Activated T-cell treated with anti-CD3 and anti-CD28 coated beads, Interleukin-2, amount 50 U/mL, for 48 hours (primary cell): ENCODE measurements around the gene RHOB.
"Not testable (repeated sequence)": the region's sequence is repeated elsewhere in the genome, so short reads cannot be mapped to it uniquely, and the experiment has no call there.

Source experiments
- DNase-seq, 2 experiments: peaks; one replicate each; pipeline ENCODE4 v3.0.0-alpha.2; 2020

Gene RHOB

GRCh38 chr2:20476950-20477349 is 30.1 kb downstream of the RHOB start:
- no peak for DNase-seq

GRCh38 chr2:20478961-20479360 is 32.1 kb downstream of the RHOB start:
- no peak for DNase-seq

DNA sequence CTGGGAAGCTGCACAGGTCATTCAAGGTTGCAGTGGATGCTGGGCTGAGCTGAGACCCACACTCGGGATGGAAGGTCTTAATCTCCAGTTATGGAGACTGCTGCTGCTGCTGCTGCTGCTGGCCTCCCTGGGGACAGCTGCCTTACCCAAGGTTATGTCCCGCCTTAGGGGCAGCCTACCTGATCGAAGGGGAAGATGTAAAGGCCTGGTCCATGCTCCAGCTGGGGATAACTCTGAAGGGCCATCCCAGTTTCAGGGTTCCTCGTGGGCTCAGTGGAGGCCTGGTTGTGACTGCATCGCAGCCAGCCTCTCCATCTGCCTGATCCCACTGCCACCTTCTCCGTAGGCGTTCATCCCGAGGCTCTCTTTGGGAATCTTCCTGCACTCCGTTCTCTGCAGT is 33.0 kb downstream of the RHOB start:
- no peak for DNase-seq

GRCh38 chr2:20480913-20481312 is 34.0 kb downstream of the RHOB start:
- DNase-seq: no peak

DNA sequence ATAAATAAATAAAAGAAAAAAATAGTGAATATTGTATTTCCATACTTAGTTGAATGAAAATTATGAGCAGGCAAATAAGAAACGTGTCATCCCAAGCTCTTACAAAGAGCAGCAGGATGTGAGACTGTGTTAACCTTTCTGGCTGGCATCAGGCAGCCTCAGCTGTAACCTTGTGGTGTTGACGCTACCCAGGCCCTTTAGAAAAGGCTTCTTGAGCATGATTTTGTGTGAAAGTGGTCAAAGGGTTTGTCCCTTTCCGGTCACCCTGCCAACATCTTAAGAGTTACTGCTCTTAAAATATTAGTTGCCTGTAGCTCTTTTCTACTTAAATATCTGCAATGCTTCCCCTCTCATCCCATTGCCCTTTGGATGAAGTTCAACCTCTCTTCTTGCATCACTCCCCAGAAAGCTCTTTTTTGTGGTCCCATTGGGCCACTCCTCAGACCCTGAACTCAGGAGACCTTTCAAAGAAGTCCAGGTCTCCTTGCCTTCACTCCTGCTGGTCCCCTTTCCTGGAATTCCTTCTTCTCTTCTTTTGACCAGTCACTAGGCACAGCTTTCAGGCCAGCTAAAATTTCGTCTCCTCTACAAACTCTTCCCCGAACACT is 35.0 kb downstream of the RHOB start:
- DNase-seq: no peak

DNA sequence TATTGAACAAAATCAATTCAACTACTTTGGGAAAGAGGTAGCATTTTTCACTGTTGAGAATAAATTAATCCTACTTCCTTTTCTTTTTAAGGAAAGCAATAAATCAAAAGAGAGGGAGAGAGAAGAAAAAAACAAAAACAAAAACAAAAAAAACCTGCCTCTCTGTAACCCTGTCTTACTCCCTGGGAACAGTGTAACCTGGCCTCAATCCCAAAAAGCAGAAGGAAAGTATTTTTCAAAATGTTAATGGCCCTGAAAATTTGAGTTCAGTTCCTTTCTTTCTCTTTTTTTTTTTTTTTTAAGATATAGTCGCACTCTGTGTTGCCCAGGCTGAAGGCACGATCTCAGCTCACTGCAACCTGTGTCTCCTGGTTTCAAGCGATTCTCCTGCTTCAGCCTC is 35.9 kb downstream of the RHOB start:
- DNase-seq: no peak

DNA sequence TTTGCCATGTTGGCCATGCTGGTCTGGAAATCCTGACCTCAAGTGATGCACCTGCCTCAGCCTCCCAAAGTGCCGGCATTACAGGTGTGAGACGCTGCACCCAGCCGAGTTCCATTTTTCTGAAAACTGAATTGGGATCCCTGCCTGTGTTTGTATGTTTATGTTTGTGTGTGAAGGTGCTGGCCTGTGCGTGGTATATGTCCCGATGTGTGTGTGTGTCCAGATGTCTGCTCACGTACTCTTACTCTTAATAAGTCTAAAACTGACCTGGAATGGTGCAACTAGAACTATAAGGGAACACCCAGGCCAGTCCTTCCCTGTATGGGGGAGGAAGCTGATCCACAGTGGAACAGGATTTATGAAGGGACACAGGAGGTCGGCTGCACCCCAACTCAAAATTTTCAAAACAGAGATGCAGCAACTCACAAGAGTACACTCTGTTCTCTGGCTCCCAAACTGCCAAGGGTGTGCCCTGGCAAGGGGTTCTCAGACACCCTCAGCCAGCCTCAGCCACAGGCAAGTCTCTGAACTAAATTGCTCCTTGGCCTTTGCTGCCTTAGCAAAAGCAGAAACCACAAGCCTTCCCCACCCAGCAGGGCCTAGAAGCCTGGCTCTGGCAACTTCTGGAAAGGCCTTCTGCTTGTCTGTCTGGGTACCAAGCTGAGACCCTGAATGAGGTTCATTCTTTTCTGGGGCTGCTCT is 36.5 kb downstream of the RHOB start:
- DNase-seq: peak in 1 of 2 experiments; percentile 8

DNA sequence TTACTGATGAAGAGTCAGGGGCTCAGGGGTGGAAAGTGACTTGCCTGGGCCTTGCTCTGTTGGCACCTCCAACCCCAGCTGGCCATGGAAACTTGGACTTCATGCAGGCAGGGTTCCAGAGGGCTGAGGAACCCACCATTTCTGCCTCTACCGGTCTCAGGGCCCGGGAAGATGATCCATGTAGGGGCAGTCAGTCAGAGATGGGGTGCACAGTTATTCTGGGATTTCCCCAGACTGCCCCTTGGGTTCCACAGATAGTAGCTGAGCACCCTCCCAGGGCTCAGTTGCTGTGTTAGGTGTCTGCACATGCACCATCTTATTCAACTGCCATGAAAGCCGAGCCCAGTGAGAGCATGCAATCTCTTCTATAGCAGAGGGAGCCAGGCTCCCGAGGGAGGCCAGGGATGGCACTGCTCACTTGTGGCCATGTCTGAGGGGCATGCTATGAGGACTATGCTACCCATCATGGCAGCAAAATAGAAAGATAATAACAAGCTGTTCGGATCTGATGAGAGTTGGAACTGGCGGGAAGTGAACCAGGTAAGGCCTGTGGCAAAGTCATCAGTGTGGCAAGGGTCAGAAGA is 37.3 kb downstream of the RHOB start:
- DNase-seq: peak in 1 of 2 experiments; percentile 13

DNA sequence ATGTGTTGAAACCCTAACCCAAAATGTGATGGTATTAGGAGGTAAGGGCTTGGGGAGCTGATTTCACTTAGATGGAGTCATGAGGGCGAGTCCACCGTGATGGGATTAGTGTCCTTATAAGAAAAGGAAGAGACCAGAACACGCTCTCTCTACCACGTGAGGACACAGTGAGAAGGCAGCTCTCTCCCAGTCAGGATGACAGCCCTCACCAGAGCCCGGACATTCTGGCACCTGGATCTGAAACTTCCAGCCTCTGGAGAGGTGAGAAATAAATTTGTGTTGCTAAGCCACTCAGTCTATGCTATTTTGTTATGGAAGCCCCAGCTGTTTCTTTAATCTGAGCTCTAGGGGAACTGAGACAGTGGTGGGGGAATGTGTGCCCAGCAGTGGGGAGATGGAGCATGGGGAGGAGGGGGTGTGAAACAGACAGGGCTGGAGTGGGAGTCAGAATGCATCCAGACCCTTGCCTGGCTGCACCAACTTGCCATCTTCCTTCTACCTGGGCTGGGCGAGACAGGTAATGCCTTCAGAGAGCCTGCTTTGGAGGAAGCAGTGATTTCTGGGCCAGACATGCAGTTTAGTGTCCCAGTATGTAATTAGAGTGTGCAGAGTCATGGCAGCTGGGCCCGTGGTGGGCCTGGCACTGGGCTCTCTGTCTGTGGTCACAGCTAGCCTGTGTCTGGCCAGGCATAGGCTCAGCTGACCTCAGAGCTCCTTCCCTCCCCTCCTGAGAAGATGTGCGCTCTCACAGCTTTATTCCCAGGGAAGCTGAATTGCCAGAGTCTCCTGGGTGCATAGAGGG is 38.1 kb downstream of the RHOB start:
- DNase-seq: peak in 1 of 2 experiments; percentile 1

DNA sequence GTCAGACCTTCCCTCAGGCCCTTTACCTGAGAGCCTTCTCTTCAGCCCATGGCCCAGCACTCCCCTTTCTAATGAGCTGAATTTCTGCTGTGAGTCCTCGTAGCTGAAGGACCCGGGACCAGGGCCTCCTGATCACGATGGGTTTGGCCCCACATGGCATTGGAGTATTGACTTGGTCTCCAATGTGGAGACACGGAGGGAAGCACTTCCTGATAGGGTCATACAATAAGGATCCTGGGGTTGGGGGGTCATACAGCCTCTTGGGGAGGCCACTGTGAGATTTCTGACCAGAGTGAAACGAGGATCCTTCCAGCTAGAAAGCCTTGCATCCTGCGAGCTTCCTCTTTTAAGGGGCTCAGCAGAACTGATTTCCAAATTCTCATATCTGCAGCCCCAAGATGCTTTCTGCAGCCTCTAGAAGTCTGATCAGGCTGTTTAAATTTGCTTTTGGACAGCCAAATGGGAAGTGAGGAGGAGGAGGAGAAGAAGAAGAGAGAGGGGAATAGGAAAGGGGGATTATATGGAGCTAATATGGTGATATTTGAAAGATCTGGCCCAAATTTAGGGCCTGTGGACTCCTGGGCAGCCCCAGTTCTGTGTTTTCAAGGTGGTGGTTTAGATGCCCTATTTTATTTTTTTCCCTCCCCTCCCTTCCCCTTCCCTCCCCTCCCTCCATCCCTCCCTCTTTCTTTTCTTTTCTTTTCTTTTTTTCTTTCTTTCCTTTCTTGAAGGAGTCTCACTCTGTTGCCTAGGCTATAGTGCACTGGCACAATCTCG is 38.9 kb downstream of the RHOB start:
- DNase-seq: peak in 1 of 2 experiments; percentile 3

DNA sequence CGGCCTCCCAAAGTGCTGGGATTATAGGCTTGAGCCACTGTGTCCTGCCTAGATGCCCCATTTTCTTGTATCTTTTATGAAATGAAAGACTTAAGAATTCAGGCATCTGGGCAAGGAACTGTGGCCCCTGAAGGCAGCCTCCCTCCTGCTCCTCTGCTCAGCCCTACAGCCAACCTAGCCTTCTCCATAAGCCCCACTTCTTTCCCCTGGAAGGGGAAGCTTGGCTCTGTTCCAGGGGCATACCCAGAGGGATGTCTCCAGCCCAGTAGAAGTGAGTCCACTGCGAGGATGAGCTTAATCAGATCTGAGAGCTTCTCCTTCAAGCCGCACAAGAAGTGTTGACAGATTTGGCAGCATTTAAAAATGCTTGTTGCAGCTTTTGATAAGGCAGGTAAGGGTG is 39.7 kb downstream of the RHOB start:
- DNase-seq: no peak

DNA sequence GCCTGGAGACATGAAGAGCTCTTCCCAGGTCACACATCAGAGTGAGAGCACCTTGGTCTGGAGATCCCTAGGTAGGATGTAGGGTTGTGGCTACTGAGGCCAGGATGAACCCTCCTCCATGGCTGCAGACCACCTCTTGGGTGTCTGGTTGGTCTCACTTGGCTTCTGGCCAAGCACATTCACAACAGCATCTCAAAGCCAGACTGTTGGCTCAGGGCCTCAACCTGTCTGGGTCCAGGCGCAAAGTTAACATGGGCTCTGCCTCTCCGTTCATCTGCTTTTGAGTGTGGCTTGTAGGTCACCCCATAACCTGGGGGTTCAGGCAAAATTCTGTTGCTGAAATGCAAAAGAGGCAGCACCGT is 40.1 kb downstream of the RHOB start:
- no peak for DNase-seq

GRCh38 chr2:20487392-20488174 is 40.7 kb downstream of the RHOB start:
- no peak for DNase-seq

DNA sequence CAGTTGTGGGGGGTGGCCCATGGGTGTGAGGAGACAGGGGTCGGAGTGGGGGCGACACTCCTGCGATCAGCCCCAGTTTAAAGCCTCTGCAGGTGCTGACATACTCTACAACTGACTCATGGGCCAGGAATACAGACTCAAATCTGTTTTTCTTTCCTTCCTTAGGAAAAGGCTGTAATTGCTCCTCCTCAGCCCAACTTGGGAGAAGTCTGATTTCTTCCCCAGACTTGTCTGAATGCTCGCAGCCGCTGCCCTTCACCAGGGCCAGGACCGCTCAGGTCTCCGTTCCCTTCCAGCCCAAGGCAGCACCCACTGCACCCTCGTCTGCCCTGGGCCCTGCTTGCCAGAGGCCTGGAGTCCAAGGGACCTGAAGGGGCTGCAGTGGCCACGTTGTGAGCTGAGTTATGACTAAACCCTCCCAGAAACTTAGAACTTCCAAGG is 41.3 kb downstream of the RHOB start:
- no peak for DNase-seq

- DNase-seq: no peak
Measured at GRCh38 chr2:20488782-20489181, 41.9 kb downstream of the RHOB start.

DNA sequence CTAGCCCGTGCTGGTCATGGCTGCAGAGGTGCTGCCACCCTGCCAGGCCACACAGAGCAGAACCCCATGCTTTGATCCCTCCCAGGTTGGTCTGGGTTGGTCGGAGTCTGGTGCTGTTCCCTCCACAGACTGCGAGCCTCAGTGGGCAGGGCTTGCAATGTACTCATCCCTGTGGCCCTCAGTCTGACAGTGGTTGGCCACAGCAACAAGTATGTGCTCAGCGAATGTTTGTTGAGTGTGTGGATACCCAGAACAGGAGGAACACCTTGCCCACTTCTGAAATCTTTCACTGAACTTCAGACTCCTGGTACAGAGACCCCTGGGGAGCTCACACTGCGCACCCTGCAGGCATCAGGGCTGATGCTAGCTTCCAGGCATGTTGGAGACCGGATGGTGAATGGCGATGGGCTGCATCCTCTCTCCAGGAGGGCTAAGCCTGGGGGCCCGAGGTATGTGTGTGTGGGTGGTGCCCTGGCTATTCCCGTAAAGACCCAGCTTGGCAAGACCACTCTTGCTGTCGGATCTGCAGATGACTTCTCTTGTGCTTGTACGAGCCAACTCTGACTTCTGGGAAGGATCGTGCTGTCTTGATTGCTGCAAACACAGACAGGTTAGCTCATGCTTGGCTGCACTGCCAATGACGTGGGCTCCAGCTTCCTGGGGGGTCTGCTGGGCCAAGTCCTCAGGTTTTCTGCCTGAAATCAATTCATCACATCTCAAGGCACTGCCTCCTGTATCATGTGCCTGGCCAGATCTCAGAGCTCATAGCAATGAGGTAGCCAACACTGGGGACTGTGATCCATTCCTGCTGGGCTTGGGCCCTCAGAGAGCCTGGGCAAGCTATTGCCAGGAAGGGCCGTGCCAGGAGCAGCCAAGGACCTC is 43.7 kb downstream of the RHOB start:
- DNase-seq: no peak

DNA sequence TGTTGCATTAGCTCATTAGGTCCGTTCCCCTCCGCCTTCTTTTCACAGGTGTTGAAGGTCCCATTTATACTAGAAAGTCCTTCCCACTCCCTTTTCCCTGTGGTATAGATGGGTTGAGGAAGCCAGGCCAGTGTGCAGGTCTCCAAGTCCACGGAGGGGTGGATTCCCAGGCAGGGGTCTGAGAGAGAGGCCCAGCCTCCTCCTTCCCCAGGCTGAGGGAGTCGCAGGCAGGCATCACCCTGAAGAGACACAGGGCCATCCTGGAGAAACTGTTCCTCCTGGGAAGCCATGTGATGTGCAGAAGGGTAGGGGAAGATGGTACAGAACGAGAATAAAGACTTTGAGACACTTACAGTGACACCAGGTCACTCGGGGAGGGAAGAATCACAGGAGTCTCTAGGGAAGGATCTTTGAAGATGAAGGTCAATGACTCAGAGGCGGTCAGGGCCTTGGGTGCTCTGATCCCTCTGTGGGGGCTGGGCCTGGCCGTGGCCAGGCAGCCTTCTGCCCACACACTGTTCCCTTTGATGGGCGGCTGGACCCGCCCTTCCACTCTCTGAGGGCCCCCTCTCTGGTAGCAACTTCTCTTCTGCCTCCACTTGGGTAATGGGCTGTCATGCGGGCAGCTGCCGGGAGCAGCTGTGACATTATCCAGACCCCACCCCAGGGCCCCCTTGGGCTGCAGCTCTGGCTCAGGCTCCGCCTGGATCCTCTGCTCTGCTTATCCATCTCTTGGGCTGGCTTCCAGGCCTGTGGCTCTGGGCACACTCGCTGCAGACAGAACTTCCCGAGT is 45.1 kb downstream of the RHOB start:
- DNase-seq: no peak

DNA sequence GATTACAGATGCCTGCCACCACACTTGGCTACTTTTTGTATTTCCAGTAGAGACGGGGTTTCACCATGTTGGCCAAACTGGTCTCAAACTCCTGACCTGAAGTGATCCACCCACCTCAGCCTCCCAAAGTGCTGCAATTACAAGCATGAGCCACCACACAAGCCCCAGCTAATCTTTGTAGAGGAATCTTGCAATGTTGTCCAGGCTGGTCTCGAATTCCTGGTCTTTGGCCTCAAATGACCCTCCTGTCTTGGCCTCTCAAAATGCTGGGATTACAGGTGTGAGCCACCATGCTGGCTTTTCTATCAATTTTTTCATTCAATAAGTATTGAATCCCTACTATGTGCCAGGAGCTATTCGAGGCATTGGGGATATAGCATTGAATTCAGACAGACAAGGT is 46.2 kb downstream of the RHOB start:
- not testable (repeated sequence) for DNase-seq

DNA sequence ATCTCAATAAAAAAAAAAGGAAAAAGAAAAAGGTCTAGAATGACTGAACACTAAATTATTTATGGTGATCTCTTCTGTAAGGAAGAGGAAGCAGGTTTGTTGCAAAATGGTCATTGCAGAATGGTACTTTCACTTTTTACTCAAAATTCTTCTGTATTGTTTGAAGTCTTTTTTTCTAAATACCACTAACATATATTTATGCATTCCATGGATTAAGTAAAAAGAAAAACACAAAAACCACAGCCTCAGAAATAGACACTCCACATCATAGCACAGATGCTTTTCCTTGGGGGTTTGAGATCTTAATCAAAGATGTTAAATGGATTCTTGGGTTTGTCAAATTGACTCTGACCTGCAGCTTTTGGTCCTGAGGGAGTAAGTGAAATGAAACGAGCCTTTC is 47.4 kb downstream of the RHOB start:
- DNase-seq: no peak
